Measurements from ENCODE around the gene MSANTD4. TPM values are rescaled to one million over a fixed set of nuclear protein-coding genes. Genes with fewer than 3 reads are reported as not detected.

MSANTD4 gene
- total RNA-seq, 6 experiments from 2014 or later, result 15.6 to 19.7 (median 17.5) TPM

- no peaks in the 10 kb centered on the region for H3K4me1 Mint-ChIP-seq (ENCODE audit: low read depth)
- no peaks in the 10 kb centered on the region for H3K36me3 Mint-ChIP-seq (ENCODE audit: low read depth)
- DNase-seq, result no peak
- no peak overlapping the region for H3K27ac Mint-ChIP-seq
- H3K9me3 Mint-ChIP-seq, result no peaks in the 10 kb centered on the region
- no peaks in the 10 kb centered on the region; the same call in 1 of the 2 replicates for H3K27me3 Mint-ChIP-seq (ENCODE audit: insufficient read depth)
- TF ChIP-seq, protein P1, sequence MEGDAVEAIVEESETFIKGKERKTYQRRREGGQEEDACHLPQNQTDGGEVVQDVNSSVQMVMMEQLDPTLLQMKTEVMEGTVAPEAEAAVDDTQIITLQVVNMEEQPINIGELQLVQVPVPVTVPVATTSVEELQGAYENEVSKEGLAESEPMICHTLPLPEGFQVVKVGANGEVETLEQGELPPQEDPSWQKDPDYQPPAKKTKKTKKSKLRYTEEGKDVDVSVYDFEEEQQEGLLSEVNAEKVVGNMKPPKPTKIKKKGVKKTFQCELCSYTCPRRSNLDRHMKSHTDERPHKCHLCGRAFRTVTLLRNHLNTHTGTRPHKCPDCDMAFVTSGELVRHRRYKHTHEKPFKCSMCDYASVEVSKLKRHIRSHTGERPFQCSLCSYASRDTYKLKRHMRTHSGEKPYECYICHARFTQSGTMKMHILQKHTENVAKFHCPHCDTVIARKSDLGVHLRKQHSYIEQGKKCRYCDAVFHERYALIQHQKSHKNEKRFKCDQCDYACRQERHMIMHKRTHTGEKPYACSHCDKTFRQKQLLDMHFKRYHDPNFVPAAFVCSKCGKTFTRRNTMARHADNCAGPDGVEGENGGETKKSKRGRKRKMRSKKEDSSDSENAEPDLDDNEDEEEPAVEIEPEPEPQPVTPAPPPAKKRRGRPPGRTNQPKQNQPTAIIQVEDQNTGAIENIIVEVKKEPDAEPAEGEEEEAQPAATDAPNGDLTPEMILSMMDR (IDR thresholded peaks at IDR 0.05), result no peak
- H3K4me3 Mint-ChIP-seq, result no peak overlapping the region
Measured at GRCh38 chr11:105988197-105988596, 33.8 kb downstream of the MSANTD4 start.

GRCh38 chr11:105986554-105986953 lies 35.5 kb downstream of the MSANTD4 start:
- Mint-ChIP-seq H3K4me1 (ENCODE audit: low read depth) (no peaks in the 10 kb centered on the region), H3K27ac (no peak overlapping the region), H3K36me3 (ENCODE audit: low read depth) (no peaks in the 10 kb centered on the region), H3K9me3 (no peaks in the 10 kb centered on the region), H3K4me3 (no peak overlapping the region), H3K27me3 (ENCODE audit: insufficient read depth) (no peaks in the 10 kb centered on the region; the same call in 1 of the 2 replicates)
- TF ChIP-seq, protein P1 (IDR thresholded peaks at IDR 0.05), result no peak
- no peak for DNase-seq

GRCh38 chr11:105979997-105980703 lies 41.9 kb downstream of the MSANTD4 start:
- Mint-ChIP-seq H3K9me3 (no peaks in the 10 kb centered on the region), H3K27ac (no peak overlapping the region), H3K36me3 (ENCODE audit: low read depth) (no peaks in the 10 kb centered on the region), H3K4me1 (ENCODE audit: low read depth) (no peaks in the 10 kb centered on the region), H3K27me3 (ENCODE audit: insufficient read depth) (no peaks in the 10 kb centered on the region), H3K4me3 (no peak overlapping the region)
- DNase-seq, result no peak
- TF ChIP-seq, protein P1 (IDR thresholded peaks at IDR 0.05), result no peak

- Mint-ChIP-seq H3K27ac (no peak overlapping the region), H3K27me3 (ENCODE audit: insufficient read depth) (no peaks in the 10 kb centered on the region), H3K9me3 (no peaks in the 10 kb centered on the region), H3K4me3 (no peak overlapping the region), H3K4me1 (ENCODE audit: low read depth) (no peaks in the 10 kb centered on the region), H3K36me3 (ENCODE audit: low read depth) (no peaks in the 10 kb centered on the region)
- DNase-seq, result no peak
- TF ChIP-seq, protein P1 (IDR thresholded peaks at IDR 0.05), result no peak
Measured at GRCh38 chr11:105975128-105975527, 46.9 kb downstream of the MSANTD4 start.

GRCh38 chr11:105969756-105970155 lies 52.3 kb downstream of the MSANTD4 start:
- Mint-ChIP-seq H3K27ac (no peak overlapping the region), H3K27me3 (ENCODE audit: insufficient read depth) (no peaks in the 10 kb centered on the region), H3K9me3 (no peaks in the 10 kb centered on the region), H3K4me1 (ENCODE audit: low read depth) (no peaks in the 10 kb centered on the region), H3K4me3 (no peak overlapping the region), H3K36me3 (ENCODE audit: low read depth) (no peaks in the 10 kb centered on the region)
- no peak for DNase-seq
- TF ChIP-seq, protein P1 (IDR thresholded peaks at IDR 0.05), result no peak

Data from HFFc6 (cell line).